IPS-15b (cell line): ENCODE results near the gene SLC25A31.

Experiments
- H3K27me3 ChIP-seq: one replicate; pipeline ENCODE4 v1.6.1; 2013; ENCODE audit warnings: low read length; ENCODE audit not compliant: control insufficient read depth, insufficient read depth
- H3K36me3 ChIP-seq: one replicate; pipeline ENCODE4 v1.6.1; 2013; ENCODE audit warnings: low read length; ENCODE audit not compliant: control insufficient read depth, insufficient read depth
- H3K4me1 ChIP-seq: one replicate; pipeline ENCODE4 v1.6.1; 2013; ENCODE audit warnings: mild to moderate bottlenecking, low read length; ENCODE audit not compliant: control insufficient read depth, insufficient read depth
- H3K4me3 ChIP-seq: one replicate; pipeline ENCODE4 v1.5.1; 2013; ENCODE audit warnings: low read depth, low read length
- H3K9ac ChIP-seq: one replicate; pipeline ENCODE4 v1.6.1; 2013; ENCODE audit warnings: low read depth, mild to moderate bottlenecking, low read length
- H3K9me3 ChIP-seq: one replicate; pipeline ENCODE4 v1.6.1; 2013; ENCODE audit warnings: mild to moderate bottlenecking, low read length; ENCODE audit not compliant: control insufficient read depth, insufficient read depth

SLC25A31 gene

GRCh38 chr4:127747883-127748282, 17.7 kb downstream of the SLC25A31 start:
- Histone ChIP-seq H3K27me3 (no peaks in the 10 kb centered on the region), H3K9ac (no peak overlapping the region), H3K4me3 (no peak overlapping the region), H3K9me3 (peaks cover 8% of the 10 kb centered on the region), H3K36me3 (no peaks in the 10 kb centered on the region), H3K4me1 (no peaks in the 10 kb centered on the region)

- Histone ChIP-seq H3K27me3 (no peaks in the 10 kb centered on the region), H3K9me3 (peaks cover 8% of the 10 kb centered on the region), H3K4me3 (no peak overlapping the region), H3K4me1 (no peaks in the 10 kb centered on the region), H3K36me3 (no peaks in the 10 kb centered on the region), H3K9ac (no peak overlapping the region)
Observed at GRCh38 chr4:127748957-127749356, 18.8 kb downstream of the SLC25A31 start.

GRCh38 chr4:127756906-127757305, 26.7 kb downstream of the SLC25A31 start:
- Histone ChIP-seq H3K4me1 (no peaks in the 10 kb centered on the region), H3K4me3 (no peak overlapping the region), H3K27me3 (no peaks in the 10 kb centered on the region), H3K36me3 (no peaks in the 10 kb centered on the region), H3K9me3 (no peaks in the 10 kb centered on the region), H3K9ac (no peak overlapping the region)

GRCh38 chr4:127759228-127759820, 29.1 kb downstream of the SLC25A31 start:
- Histone ChIP-seq H3K36me3 (no peaks in the 10 kb centered on the region), H3K27me3 (no peaks in the 10 kb centered on the region), H3K9me3 (no peaks in the 10 kb centered on the region), H3K9ac (no peak overlapping the region), H3K4me3 (no peak overlapping the region), H3K4me1 (no peaks in the 10 kb centered on the region)

GRCh38 chr4:127759893-127760292, 29.7 kb downstream of the SLC25A31 start:
- H3K9me3 ChIP-seq: no peaks in the 10 kb centered on the region
- H3K4me3 ChIP-seq: no peak overlapping the region
- no peaks in the 10 kb centered on the region for H3K4me1 ChIP-seq
- no peak overlapping the region for H3K9ac ChIP-seq
- H3K36me3 ChIP-seq: no peaks in the 10 kb centered on the region
- H3K27me3 ChIP-seq: no peaks in the 10 kb centered on the region

GRCh38 chr4:127771535-127772275, 41.5 kb downstream of the SLC25A31 start:
- Histone ChIP-seq H3K4me1 (no peaks in the 10 kb centered on the region), H3K9ac (no peak overlapping the region), H3K27me3 (no peaks in the 10 kb centered on the region), H3K9me3 (no peaks in the 10 kb centered on the region), H3K36me3 (no peaks in the 10 kb centered on the region), H3K4me3 (no peak overlapping the region)

GRCh38 chr4:127772769-127773671, 42.8 kb downstream of the SLC25A31 start:
- H3K4me3 ChIP-seq: no peak overlapping the region
- no peak overlapping the region for H3K9ac ChIP-seq
- H3K27me3 ChIP-seq: no peaks in the 10 kb centered on the region
- H3K4me1 ChIP-seq: no peaks in the 10 kb centered on the region
- H3K36me3 ChIP-seq: no peaks in the 10 kb centered on the region
- no peaks in the 10 kb centered on the region for H3K9me3 ChIP-seq

GRCh38 chr4:127775843-127776242, 45.6 kb downstream of the SLC25A31 start:
- Histone ChIP-seq H3K4me1 (no peaks in the 10 kb centered on the region), H3K9ac (no peak overlapping the region), H3K9me3 (no peaks in the 10 kb centered on the region), H3K4me3 (no peak overlapping the region), H3K36me3 (no peaks in the 10 kb centered on the region), H3K27me3 (peaks cover 11% of the 10 kb centered on the region)

GRCh38 chr4:127776620-127777019, 46.4 kb downstream of the SLC25A31 start:
- Histone ChIP-seq H3K9me3 (peaks cover 3% of the 10 kb centered on the region), H3K4me3 (no peak overlapping the region), H3K27me3 (peaks cover 18% of the 10 kb centered on the region), H3K9ac (no peak overlapping the region), H3K36me3 (no peaks in the 10 kb centered on the region), H3K4me1 (no peaks in the 10 kb centered on the region)

- peaks cover 21% of the 10 kb centered on the region for H3K27me3 ChIP-seq
- H3K36me3 ChIP-seq: no peaks in the 10 kb centered on the region
- H3K9me3 ChIP-seq: peaks cover 3% of the 10 kb centered on the region
- no peaks in the 10 kb centered on the region for H3K4me1 ChIP-seq
- no peak overlapping the region for H3K9ac ChIP-seq
- H3K4me3 ChIP-seq: no peak overlapping the region
Observed at GRCh38 chr4:127777487-127777886, 47.3 kb downstream of the SLC25A31 start.

GRCh38 chr4:127778102-127778501, 47.9 kb downstream of the SLC25A31 start:
- H3K36me3 ChIP-seq: no peaks in the 10 kb centered on the region
- H3K9ac ChIP-seq: no peak overlapping the region
- no peaks in the 10 kb centered on the region for H3K4me1 ChIP-seq

More at GRCh38 chr4:127778102-127778501, 47.9 kb downstream of the SLC25A31 start:
- Histone ChIP-seq H3K27me3 (peaks cover 27% of the 10 kb centered on the region), H3K9me3 (peaks cover 3% of the 10 kb centered on the region), H3K4me3 (no peak overlapping the region)
